Measurements from ENCODE around the gene TNFRSF14. TPM values are rescaled to one million over a fixed set of nuclear protein-coding genes. Genes with fewer than 3 reads are reported as not detected.

Gene TNFRSF14
- total and polyA plus RNA-seq, 2 experiments from 2014 or later: 0.24 to 0.75 TPM

- Histone ChIP-seq H3K27ac (no peak overlapping the region), H3K36me3 (no peaks in the 10 kb centered on the region), H3K4me3 (peak overlapping the region; percentile 91), H3K9me3 (ENCODE audit: low read depth) (no peaks in the 10 kb centered on the region), H3K4me1 (ENCODE audit: low read depth) (peaks cover 22% of the 10 kb centered on the region), H3K27me3 (peaks cover 50% of the 10 kb centered on the region)
- TF ChIP-seq, protein P1, sequence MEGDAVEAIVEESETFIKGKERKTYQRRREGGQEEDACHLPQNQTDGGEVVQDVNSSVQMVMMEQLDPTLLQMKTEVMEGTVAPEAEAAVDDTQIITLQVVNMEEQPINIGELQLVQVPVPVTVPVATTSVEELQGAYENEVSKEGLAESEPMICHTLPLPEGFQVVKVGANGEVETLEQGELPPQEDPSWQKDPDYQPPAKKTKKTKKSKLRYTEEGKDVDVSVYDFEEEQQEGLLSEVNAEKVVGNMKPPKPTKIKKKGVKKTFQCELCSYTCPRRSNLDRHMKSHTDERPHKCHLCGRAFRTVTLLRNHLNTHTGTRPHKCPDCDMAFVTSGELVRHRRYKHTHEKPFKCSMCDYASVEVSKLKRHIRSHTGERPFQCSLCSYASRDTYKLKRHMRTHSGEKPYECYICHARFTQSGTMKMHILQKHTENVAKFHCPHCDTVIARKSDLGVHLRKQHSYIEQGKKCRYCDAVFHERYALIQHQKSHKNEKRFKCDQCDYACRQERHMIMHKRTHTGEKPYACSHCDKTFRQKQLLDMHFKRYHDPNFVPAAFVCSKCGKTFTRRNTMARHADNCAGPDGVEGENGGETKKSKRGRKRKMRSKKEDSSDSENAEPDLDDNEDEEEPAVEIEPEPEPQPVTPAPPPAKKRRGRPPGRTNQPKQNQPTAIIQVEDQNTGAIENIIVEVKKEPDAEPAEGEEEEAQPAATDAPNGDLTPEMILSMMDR (IDR thresholded peaks at IDR 0.05; ENCODE audit: low read depth, low read length): no peak
- peak; percentile 27 to 72 for DNase-seq (ENCODE audit: low read depth in 1 of 2, low spot score in 1 of 2)
These were observed 29.2 kb upstream of the TNFRSF14 start for GRCh38 chr1:2526824-2527555.

- Histone ChIP-seq H3K9me3 (ENCODE audit: low read depth) (no peaks in the 10 kb centered on the region), H3K27ac (no peak overlapping the region), H3K36me3 (no peaks in the 10 kb centered on the region), H3K27me3 (peaks cover 56% of the 10 kb centered on the region), H3K4me1 (ENCODE audit: low read depth) (peaks cover 18% of the 10 kb centered on the region), H3K4me3 (no peak overlapping the region)
- DNase-seq (ENCODE audit: low read depth in 1 of 2, low spot score in 1 of 2): no peak
- TF ChIP-seq, protein P1 (IDR thresholded peaks at IDR 0.05; ENCODE audit: low read depth, low read length): no peak
These were observed 28.7 kb upstream of the TNFRSF14 start for GRCh38 chr1:2527556-2527860.

DNA sequence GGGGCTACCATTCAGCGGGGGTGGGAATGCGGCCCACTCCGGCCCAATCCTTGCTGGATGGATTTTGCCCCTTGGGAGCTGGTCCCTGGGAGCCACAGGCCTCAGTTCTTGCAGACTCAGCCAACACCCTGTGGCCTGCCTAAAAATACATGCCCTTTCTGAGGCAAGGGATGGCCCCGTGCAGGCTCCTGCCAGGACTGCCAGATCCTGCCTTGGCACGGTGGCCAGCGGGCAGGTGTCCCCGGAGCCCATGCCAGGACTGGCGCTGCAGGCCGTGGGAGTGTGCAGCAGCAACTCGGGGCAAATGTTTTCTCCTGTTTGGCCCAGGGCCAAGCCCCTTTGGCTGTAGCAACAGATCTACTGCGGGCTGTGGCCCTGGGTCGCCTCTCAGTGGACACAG, 28.2 kb upstream of the TNFRSF14 start:
- Histone ChIP-seq H3K4me3 (no peak overlapping the region), H3K9me3 (ENCODE audit: low read depth) (no peaks in the 10 kb centered on the region), H3K27ac (no peak overlapping the region), H3K4me1 (ENCODE audit: low read depth) (peaks cover 18% of the 10 kb centered on the region), H3K36me3 (no peaks in the 10 kb centered on the region), H3K27me3 (peaks cover 61% of the 10 kb centered on the region)
- no peak for DNase-seq (ENCODE audit: low read depth in 1 of 2, low spot score in 1 of 2)
- TF ChIP-seq, protein P1 (IDR thresholded peaks at IDR 0.05; ENCODE audit: low read depth, low read length): no peak

- no peaks in the 10 kb centered on the region for H3K9me3 ChIP-seq (ENCODE audit: low read depth)
- H3K27me3 ChIP-seq: peaks cover 66% of the 10 kb centered on the region
- TF ChIP-seq, protein P1 (IDR thresholded peaks at IDR 0.05; ENCODE audit: low read depth, low read length): no peak
- no peaks in the 10 kb centered on the region for H3K36me3 ChIP-seq
- no peak overlapping the region for H3K27ac ChIP-seq
- H3K4me3 ChIP-seq: no peak overlapping the region
- DNase-seq (ENCODE audit: low read depth in 1 of 2, low spot score in 1 of 2): no peak
- peaks cover 18% of the 10 kb centered on the region for H3K4me1 ChIP-seq (ENCODE audit: low read depth)
These were observed 27.6 kb upstream of the TNFRSF14 start for GRCh38 chr1:2528611-2528965.

- Histone ChIP-seq H3K4me1 (ENCODE audit: low read depth) (peaks cover 13% of the 10 kb centered on the region), H3K27me3 (peaks cover 72% of the 10 kb centered on the region), H3K36me3 (no peaks in the 10 kb centered on the region), H3K9me3 (ENCODE audit: low read depth) (no peaks in the 10 kb centered on the region), H3K27ac (no peak overlapping the region), H3K4me3 (peak overlapping the region; percentile 20)
- peak in 1 of 2 donors; percentile 73 for DNase-seq (ENCODE audit: low read depth in 1 of 2, low spot score in 1 of 2)
- TF ChIP-seq, protein P1 (IDR thresholded peaks at IDR 0.05; ENCODE audit: low read depth, low read length): no peak
These were observed 27.0 kb upstream of the TNFRSF14 start for GRCh38 chr1:2528966-2529783.
